ENCODE measurements around the gene S100B. TPM values are rescaled to one million over a fixed set of nuclear protein-coding genes. Genes with fewer than 3 reads are reported as not detected.
A peak's percentile ranks its signal among the peaks of the same experiment; 100 is the strongest.

S100B gene
- total and polyA plus RNA-seq, 9 of the 15 experiments (the other 6 are each of a cell fraction or from before 2014, with no cell fraction given), result not detected

DNA sequence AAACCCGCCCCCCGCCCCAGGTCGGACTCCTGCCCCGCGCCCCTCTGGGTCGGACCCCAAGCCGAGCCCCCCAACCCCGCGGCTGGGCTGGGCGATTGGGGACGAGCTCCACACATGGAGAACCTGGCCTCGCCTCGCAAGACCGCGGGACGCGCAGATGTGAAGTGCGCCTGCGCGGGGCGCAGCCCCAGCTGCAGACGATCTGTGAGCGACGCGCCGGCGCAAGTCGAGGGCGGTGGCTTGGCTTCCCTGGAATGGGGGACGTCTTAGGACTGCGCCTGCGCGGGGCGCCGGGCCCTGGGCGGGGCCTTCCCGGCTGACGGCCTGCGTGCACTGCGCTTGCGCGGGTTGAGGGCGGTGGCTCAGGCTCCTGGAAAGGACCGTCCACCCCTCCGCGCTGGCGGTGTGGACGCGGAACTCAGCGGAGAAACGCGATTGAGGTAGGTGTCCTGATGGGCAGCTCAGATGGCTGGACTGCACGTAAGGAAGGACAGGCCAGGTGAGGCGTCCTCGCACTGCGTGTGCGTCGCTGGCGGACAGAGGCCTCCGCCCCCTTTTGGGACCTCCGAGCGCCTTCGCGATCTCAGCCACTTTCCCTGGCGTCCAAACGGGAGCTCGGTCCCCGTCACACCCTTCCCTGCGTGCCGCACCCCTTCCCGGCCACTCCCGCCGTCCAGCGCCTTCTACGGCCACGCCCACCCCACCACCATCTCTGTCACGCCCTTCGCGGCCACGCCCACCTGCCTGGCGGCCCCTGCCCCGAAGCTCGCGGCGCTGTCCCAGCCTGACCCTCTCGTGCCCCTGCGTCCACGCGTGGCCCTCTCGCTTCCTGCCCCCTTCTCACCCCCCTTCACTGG, 30.7 kb upstream of the S100B start, which contains the start of gene PRMT2 (continued):
- TF ChIP-seq GTF2F1 (IDR thresholded peaks at IDR 0.05; ENCODE audit: low read depth, low read length) (peak; percentile 34), IRF2 (CRISPR knock-in tag; IDR thresholded peaks at IDR 0.05) (no peak), ARID2 (IDR thresholded peaks at IDR 0.05) (no peak), SAP30 (IDR thresholded peaks at IDR 0.05; ENCODE audit: borderline replicate concordance, insufficient read depth, low read depth, low read length, poor library complexity, severe bottlenecking) (peak; percentile 98), HNRNPH1 (optimal IDR thresholded peaks at IDR 0.05; ENCODE audit: low read depth, low read length) (no peak), KAT8 (IDR thresholded peaks at IDR 0.05; ENCODE audit: low read depth) (no peak), ETV1 (tag; conservative IDR thresholded peaks at IDR 0.05; ENCODE audit: low read depth) (no peak), EZH2 (IDR thresholded peaks at IDR 0.05; ENCODE audit: borderline replicate concordance, low read depth, low read length) (no peak), TBL1XR1 (IDR thresholded peaks at IDR 0.05; ENCODE audit: low read length in 2 of 2) (peak; percentile 4 to 44; a peak in 2 of 4 replicates), KLF6 (CRISPR knock-in tag; IDR thresholded peaks at IDR 0.05; ENCODE audit: borderline replicate concordance) (peak; percentile 92), MECOM (CRISPR knock-in tag; IDR thresholded peaks at IDR 0.05) (no peak), MAFK (IDR thresholded peaks at IDR 0.05; ENCODE audit: low read length) (no peak), DMBX1 (CRISPR knock-in tag; IDR thresholded peaks at IDR 0.05; ENCODE audit: borderline replicate concordance) (peak; percentile 35; the same call in 1 of the 2 replicates), ZNF785 (CRISPR knock-in tag; IDR thresholded peaks at IDR 0.05) (no peak), KDM2B (CRISPR knock-in tag; IDR thresholded peaks at IDR 0.05) (0 out of 2 replicates have a peak, but pooled peaks have one; percentile 19), U2AF2 (optimal IDR thresholded peaks at IDR 0.05; ENCODE audit: low read depth, low read length) (no peak), ZNF253 (CRISPR knock-in tag; conservative IDR thresholded peaks at IDR 0.05) (0 out of 2 replicates have a peak, but pooled peaks have one; percentile 55), ZNF133 (CRISPR knock-in tag; IDR thresholded peaks at IDR 0.05) (0 out of 2 replicates have a peak, but pooled peaks have one; percentile 38)
- TF ChIP-seq, protein P1, sequence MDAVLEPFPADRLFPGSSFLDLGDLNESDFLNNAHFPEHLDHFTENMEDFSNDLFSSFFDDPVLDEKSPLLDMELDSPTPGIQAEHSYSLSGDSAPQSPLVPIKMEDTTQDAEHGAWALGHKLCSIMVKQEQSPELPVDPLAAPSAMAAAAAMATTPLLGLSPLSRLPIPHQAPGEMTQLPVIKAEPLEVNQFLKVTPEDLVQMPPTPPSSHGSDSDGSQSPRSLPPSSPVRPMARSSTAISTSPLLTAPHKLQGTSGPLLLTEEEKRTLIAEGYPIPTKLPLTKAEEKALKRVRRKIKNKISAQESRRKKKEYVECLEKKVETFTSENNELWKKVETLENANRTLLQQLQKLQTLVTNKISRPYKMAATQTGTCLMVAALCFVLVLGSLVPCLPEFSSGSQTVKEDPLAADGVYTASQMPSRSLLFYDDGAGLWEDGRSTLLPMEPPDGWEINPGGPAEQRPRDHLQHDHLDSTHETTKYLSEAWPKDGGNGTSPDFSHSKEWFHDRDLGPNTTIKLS (IDR thresholded peaks at IDR 0.05; ENCODE audit: borderline replicate concordance, low read depth), result peak; percentile 66; the same call in 1 of the 2 replicates
- TF ChIP-seq, protein P2, sequence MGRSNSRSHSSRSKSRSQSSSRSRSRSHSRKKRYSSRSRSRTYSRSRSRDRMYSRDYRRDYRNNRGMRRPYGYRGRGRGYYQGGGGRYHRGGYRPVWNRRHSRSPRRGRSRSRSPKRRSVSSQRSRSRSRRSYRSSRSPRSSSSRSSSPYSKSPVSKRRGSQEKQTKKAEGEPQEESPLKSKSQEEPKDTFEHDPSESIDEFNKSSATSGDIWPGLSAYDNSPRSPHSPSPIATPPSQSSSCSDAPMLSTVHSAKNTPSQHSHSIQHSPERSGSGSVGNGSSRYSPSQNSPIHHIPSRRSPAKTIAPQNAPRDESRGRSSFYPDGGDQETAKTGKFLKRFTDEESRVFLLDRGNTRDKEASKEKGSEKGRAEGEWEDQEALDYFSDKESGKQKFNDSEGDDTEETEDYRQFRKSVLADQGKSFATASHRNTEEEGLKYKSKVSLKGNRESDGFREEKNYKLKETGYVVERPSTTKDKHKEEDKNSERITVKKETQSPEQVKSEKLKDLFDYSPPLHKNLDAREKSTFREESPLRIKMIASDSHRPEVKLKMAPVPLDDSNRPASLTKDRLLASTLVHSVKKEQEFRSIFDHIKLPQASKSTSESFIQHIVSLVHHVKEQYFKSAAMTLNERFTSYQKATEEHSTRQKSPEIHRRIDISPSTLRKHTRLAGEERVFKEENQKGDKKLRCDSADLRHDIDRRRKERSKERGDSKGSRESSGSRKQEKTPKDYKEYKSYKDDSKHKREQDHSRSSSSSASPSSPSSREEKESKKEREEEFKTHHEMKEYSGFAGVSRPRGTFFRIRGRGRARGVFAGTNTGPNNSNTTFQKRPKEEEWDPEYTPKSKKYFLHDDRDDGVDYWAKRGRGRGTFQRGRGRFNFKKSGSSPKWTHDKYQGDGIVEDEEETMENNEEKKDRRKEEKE (IDR thresholded peaks at IDR 0.05; ENCODE audit: borderline replicate concordance in 1 of 2, control insufficient read depth in 1 of 2, low read depth in 2 of 2, low read length in 1 of 2), result no peak
- TF ChIP-seq, protein P3, sequence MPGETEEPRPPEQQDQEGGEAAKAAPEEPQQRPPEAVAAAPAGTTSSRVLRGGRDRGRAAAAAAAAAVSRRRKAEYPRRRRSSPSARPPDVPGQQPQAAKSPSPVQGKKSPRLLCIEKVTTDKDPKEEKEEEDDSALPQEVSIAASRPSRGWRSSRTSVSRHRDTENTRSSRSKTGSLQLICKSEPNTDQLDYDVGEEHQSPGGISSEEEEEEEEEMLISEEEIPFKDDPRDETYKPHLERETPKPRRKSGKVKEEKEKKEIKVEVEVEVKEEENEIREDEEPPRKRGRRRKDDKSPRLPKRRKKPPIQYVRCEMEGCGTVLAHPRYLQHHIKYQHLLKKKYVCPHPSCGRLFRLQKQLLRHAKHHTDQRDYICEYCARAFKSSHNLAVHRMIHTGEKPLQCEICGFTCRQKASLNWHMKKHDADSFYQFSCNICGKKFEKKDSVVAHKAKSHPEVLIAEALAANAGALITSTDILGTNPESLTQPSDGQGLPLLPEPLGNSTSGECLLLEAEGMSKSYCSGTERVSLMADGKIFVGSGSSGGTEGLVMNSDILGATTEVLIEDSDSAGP (CRISPR knock-in tag; IDR thresholded peaks at IDR 0.05), result 0 out of 2 replicates have a peak, but pooled peaks have one; percentile 41

Data from K562 (cell line).